ENCODE measurements around the gene BSN.

GRCh38 chr3:49669352-49669751, 115.1 kb downstream of the BSN start:
- TF ChIP-seq, protein P1, sequence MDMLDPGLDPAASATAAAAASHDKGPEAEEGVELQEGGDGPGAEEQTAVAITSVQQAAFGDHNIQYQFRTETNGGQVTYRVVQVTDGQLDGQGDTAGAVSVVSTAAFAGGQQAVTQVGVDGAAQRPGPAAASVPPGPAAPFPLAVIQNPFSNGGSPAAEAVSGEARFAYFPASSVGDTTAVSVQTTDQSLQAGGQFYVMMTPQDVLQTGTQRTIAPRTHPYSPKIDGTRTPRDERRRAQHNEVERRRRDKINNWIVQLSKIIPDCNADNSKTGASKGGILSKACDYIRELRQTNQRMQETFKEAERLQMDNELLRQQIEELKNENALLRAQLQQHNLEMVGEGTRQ (IDR thresholded peaks at IDR 0.05; ENCODE audit: low read depth, low read length) = no peak
- TF ChIP-seq BHLHE40 (IDR thresholded peaks at IDR 0.05; ENCODE audit: low read depth, low read length) = no peak
- no peak for TF ChIP-seq CEBPB (IDR thresholded peaks at IDR 0.05; ENCODE audit: low read depth, low read length)
- TF ChIP-seq, protein P2, sequence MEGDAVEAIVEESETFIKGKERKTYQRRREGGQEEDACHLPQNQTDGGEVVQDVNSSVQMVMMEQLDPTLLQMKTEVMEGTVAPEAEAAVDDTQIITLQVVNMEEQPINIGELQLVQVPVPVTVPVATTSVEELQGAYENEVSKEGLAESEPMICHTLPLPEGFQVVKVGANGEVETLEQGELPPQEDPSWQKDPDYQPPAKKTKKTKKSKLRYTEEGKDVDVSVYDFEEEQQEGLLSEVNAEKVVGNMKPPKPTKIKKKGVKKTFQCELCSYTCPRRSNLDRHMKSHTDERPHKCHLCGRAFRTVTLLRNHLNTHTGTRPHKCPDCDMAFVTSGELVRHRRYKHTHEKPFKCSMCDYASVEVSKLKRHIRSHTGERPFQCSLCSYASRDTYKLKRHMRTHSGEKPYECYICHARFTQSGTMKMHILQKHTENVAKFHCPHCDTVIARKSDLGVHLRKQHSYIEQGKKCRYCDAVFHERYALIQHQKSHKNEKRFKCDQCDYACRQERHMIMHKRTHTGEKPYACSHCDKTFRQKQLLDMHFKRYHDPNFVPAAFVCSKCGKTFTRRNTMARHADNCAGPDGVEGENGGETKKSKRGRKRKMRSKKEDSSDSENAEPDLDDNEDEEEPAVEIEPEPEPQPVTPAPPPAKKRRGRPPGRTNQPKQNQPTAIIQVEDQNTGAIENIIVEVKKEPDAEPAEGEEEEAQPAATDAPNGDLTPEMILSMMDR (conservative IDR thresholded peaks at IDR 0.05; ENCODE audit: low read depth, low read length) = no peak
- no peak for TF ChIP-seq MAZ (IDR thresholded peaks at IDR 0.05; ENCODE audit: borderline replicate concordance, low read depth, low read length)
- TF ChIP-seq POLR2A (IDR thresholded peaks at IDR 0.05; ENCODE audit: low read depth, low read length) = no peak
- TF ChIP-seq RCOR1 (IDR thresholded peaks at IDR 0.05; ENCODE audit: insufficient replicate concordance, low read length) = no peak
- no peak for TF ChIP-seq CHD1 (IDR thresholded peaks at IDR 0.05; ENCODE audit: low read depth, low read length)

Data from IMR-90 (cell line).